PC-9 (cell line): ENCODE data around the gene FAM81B.

Experiments
- EZH2 ChIP-seq: fragments of 200-600 bp; sonication (generic); IDR thresholded peaks from 2 replicates; pipeline ENCODE4 v1.8.0; 2017; ENCODE audit warnings: antibody characterized with exemption, low read depth
- TF ChIP-seq, protein P1 (sequence below): fragments of 200-600 bp; sonication (generic); conservative IDR thresholded peaks from 2 replicates; pipeline ENCODE4 v1.6.1; 2017; ENCODE audit warnings: mixed run types, antibody characterized with exemption, mild to moderate bottlenecking, moderate library complexity

DNA sequence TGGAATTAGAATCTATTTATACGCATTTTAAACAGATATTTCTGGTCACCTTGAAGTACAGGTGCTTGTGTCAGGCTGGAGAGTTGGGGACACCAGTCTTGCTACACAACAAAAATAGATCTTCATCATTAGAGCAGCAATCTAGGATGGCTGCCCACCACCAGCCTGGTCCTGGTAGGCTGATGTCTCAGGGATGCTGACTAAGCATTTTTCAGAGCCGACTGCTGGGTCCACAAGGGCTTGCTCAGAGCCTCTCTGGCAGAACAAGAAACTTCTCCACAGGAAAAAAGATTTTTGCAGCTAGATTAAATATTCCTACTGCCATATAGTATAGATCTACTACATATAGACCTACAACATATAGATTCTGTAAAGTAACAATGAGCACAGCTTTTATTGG, 12.0 kb upstream of the FAM81B start:
- TF ChIP-seq, protein P1, sequence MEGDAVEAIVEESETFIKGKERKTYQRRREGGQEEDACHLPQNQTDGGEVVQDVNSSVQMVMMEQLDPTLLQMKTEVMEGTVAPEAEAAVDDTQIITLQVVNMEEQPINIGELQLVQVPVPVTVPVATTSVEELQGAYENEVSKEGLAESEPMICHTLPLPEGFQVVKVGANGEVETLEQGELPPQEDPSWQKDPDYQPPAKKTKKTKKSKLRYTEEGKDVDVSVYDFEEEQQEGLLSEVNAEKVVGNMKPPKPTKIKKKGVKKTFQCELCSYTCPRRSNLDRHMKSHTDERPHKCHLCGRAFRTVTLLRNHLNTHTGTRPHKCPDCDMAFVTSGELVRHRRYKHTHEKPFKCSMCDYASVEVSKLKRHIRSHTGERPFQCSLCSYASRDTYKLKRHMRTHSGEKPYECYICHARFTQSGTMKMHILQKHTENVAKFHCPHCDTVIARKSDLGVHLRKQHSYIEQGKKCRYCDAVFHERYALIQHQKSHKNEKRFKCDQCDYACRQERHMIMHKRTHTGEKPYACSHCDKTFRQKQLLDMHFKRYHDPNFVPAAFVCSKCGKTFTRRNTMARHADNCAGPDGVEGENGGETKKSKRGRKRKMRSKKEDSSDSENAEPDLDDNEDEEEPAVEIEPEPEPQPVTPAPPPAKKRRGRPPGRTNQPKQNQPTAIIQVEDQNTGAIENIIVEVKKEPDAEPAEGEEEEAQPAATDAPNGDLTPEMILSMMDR = no peak
- no peak for TF ChIP-seq EZH2
